Measurements from ENCODE around the gene GPRC5D. TPM values are rescaled to one million over a fixed set of nuclear protein-coding genes. Genes with fewer than 3 reads are reported as not detected.

Gene GPRC5D
- polyA plus RNA-seq, 4 donors: 0.30 to 1.2 (median 0.92) TPM

DNA sequence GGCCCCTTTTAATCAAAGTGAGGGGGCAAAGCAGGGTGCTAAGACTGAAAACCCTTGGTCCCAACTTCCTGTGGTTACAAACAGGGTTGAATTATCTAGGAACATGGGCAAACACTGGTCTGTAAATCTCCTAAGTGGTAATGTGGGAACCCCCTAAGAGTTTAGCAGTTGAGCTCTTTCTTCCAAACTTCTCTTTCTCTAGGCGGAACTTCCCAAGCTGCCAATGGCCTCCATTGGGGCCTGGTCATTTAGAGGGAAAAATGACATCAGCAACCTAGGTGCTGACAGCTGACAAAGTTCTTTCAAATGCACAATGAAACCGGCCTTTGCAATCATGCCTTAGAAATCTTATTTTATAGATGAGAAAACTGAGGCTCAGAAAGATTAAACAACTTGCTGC, 30.4 kb upstream of the GPRC5D start:
- no peak for DNase-seq (ENCODE audit: low read depth in 4 of 4, low spot score in 2 of 4)

GRCh38 chr12:12979731-12980259, 27.8 kb upstream of the GPRC5D start:
- no peak for DNase-seq (ENCODE audit: low read depth in 4 of 4, low spot score in 2 of 4)

DNA sequence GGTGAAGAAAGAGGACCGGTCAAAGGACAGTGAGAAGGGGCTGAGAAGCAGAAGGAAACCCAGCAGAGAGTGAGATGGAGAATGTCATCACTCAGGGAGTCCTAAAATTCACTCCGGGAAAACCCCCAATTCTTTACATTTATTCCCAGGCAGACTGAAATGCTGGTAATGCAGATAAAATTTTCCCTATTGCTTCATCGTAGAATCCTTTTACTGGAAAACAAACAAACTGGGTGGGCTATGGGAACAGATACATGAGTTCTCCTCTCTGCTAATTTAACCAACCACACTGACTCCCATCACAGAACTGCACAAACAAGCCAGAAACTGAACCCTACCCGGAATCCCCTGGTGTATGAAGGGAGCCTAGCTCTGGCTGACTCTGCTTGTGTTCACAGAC, 27.2 kb upstream of the GPRC5D start:
- no peak for DNase-seq (ENCODE audit: low read depth in 4 of 4, low spot score in 2 of 4)

DNA sequence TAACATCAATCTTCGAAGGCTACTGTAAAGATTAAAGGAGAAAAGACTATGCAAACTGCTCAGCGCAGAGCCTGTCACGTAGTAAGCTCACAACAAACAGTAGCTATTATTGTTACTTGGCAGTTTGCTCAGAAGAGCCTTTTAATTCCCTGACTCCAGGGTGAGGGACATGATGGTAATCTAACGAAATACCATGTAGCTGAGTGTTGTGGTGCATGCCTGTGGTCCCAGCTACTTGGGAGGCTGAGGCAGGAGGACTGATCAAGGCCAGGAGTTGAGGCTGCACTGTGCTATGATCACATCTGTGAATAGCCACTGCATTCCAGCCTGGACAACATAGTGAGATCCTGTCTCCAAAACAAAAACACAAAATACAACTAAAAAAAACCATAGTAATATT, 25.3 kb upstream of the GPRC5D start:
- DNase-seq (ENCODE audit: low read depth in 4 of 4, low spot score in 2 of 4): no peak

GRCh38 chr12:12976366-12976765, 24.4 kb upstream of the GPRC5D start:
- DNase-seq (ENCODE audit: low read depth in 4 of 4, low spot score in 2 of 4): no peak

- DNase-seq (ENCODE audit: low read depth in 4 of 4, low spot score in 2 of 4): no peak
Measured at GRCh38 chr12:12975322-12976077, 23.5 kb upstream of the GPRC5D start.

- DNase-seq (ENCODE audit: low read depth in 4 of 4, low spot score in 2 of 4): no peak
Measured at GRCh38 chr12:12974211-12974610, 22.2 kb upstream of the GPRC5D start.

DNA sequence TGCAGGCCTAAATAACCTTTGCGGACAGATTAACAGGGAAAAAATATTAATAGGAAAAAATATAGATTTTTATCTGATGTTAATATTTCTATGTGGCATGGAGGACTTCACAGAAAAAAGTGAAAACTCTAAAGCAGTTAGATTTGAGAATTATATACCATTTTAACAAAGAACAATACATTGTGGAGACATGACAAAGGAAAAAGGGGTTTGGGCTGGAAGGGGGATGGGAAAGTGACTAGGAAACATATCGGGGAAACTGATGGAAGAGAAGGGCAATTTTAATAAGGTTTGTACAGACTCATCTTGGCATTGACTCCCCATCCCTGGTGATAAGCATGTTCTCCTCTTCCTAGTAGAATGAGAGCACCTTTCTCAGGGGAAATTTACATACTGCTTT, 21.0 kb upstream of the GPRC5D start:
- no peak for DNase-seq (ENCODE audit: low read depth in 4 of 4, low spot score in 2 of 4)

- DNase-seq (ENCODE audit: low read depth in 4 of 4, low spot score in 2 of 4): no peak
Measured at GRCh38 chr12:12965836-12966235, 13.9 kb upstream of the GPRC5D start.

GRCh38 chr12:12964255-12964654, 12.3 kb upstream of the GPRC5D start:
- DNase-seq (ENCODE audit: low read depth in 4 of 4, low spot score in 2 of 4): no peak

- no peak for DNase-seq (ENCODE audit: low read depth in 4 of 4, low spot score in 2 of 4)
Measured at GRCh38 chr12:12960639-12961209, 8.8 kb upstream of the GPRC5D start.

DNA sequence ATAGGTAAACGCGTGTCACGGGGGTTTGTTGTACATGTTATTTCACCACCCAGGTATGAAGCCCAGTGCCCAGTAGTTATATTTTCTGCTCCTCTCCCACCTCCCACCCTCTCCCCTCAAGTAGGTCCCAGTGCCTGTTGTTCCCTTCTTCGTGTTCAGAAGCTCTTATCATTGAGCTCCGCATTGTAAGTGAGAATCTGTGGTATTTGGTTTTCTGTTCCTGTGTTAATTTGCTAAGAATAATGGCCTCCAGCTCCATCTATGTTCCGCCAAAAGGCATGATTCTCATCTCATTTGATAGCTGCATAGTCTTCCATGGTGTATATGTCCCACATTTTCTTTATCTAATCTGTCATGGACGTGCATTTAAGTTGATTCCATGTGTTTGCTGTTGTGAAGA, 6.9 kb upstream of the GPRC5D start:
- no peak for DNase-seq (ENCODE audit: low read depth in 4 of 4, low spot score in 2 of 4)

GRCh38 chr12:12954878-12955625, 3.1 kb upstream of the GPRC5D start:
- DNase-seq (ENCODE audit: low read depth in 4 of 4, low spot score in 2 of 4): no peak

DNA sequence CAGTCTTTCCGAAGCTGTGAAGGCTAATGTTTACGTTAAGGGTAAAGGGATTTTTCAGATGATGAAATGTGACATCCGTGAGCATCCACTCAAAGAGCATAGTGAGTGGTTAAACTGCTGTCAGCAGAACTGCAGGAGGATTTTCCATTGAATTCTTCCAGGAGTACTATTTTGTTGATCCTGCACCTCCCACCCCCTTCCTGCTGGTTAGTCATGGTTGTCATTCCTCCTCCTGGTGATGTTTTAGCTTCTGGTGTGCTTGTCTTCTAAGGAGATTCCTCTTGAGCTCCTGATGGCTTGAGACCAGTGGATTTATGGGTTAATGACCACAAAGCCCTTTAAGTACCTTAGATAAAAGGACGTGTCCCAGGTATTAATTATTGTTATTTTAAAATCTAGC, 2.4 kb upstream of the GPRC5D start:
- no peak for DNase-seq (ENCODE audit: low read depth in 4 of 4, low spot score in 2 of 4)

DNA sequence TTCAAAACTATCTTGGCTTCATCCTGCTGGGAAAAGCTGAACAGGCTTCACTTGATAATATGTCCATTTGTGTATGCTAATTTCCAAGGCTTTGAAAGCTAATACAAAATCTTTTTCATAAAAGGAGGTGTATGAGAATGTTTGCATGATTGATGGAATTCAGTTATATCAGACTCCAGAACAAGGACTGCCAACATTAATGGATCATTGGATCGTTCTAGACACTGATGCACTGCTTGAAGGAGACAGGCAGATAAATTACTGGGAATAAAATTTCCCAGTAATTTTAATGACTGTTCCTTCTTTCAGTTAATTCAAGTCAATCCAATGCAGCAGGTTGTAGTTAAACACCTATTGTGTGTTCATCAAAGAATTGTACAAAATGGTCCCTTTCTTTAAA, 466 bp downstream of the GPRC5D start:
- no peak for DNase-seq (ENCODE audit: low read depth in 4 of 4, low spot score in 2 of 4)

DNA sequence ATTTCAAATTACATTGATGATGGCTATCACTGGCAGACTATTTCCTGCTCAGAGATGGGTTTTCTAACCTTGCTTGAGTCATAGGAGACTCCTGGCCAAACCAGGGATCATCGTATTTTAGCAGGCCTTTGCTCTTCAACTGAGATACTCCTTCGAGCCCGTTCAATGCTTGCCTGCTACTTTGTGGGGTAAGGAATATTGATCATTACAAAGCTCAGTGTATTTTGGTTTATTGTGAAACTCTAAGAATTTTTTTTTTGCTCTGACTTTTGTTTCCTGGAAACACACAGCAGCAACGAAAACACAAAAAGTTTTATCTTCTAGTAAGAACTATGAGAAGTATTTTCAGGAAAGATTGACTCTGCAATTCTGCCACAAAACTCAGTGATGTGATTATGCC, 4.1 kb downstream of the GPRC5D start:
- no peak for DNase-seq (ENCODE audit: low read depth in 4 of 4, low spot score in 2 of 4)

- DNase-seq (ENCODE audit: low read depth in 4 of 4, low spot score in 2 of 4): no peak
Measured at GRCh38 chr12:12946686-12947355, 5.1 kb downstream of the GPRC5D start.

DNA sequence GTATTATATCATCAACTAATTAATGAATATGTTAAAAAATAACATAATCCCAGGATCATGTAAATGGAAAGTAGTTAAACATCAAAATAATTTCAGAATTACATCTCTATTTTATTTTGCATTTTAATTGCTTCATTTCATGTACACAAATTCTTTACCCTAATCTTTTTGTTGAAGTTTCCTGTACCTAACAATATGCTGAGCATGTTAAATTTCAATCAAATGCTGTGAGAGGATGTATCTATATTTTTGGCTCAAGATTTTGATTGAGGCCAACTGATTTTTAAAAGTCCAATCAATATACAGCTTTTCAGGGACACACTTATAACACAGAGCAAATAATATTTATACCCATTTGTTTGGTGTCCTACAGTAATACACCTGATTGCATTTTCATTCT, 6.4 kb downstream of the GPRC5D start:
- no peak for DNase-seq (ENCODE audit: low read depth in 4 of 4, low spot score in 2 of 4)

DNA sequence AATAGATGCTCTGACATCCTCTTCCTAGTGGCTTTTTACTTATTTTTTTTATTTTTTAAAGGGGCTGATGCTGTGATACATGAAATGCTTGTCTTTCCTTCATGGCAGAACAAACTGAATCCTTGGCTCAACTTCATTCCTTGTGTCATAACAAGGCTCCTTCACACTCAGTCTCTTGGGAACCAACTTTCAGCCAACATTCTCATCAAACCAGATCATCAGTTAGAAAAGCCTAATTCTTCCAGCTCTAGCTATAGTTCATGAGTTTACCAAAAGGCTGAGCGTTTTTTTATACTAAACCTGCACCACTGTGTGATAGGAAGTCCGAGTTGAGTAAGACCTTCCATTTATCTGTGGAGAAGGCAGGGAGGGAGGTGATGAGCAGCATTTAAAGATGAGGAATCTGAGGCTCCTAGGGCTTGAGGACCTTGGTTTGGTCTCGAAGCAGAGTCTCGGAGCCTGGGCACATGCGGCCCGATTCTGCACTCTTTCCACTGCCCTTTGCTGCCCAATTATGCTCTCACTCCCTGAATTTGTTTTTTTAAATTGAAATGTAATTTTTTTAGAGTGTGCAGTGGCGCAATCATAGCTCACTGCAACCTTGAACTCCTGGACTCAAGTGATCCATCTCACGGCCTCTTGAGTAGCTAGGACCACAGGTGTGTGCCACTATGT, 8.2 kb downstream of the GPRC5D start:
- DNase-seq (ENCODE audit: low read depth in 4 of 4, low spot score in 2 of 4): no peak
